Natural killer cell (primary cell): ENCODE data around the gene TMEM120B. TPM values are rescaled to one million over a fixed set of nuclear protein-coding genes. Genes with fewer than 3 reads are reported as not detected.
A peak's percentile ranks its signal among the peaks of the same experiment; 100 is the strongest.

Experiments used
- ATAC-seq, 3 donors: fragments of 150-1000 bp in 2 of 3; fragments of 200-7000 bp in 1 of 3; cut with Tn5 transposase; 1 replicate in 1 of 3; 2 replicates in 2 of 3; pipeline ENCODE4 v1.10.0; 2021; ENCODE audit warnings: mild to moderate bottlenecking in 2 of 3, moderate library complexity in 2 of 3
- DNase-seq, 2 donors: peaks; one replicate each; pipeline versions ENCODE4 v3.0.0 to v3.0.0-alpha.2; 2013 to 2021; ENCODE audit warnings: mixed read lengths in 1 of 2
- H3K27ac ChIP-seq: one replicate; pipeline ENCODE4 v1.5.1; 2013; ENCODE audit warnings: mild to moderate bottlenecking, low read length
- H3K27me3 ChIP-seq: one replicate; pipeline ENCODE4 v1.6.1; 2013; ENCODE audit warnings: low read length; ENCODE audit not compliant: control insufficient read depth, insufficient read depth
- H3K36me3 ChIP-seq: one replicate; pipeline ENCODE4 v1.6.1; 2013; ENCODE audit warnings: low read length; ENCODE audit not compliant: control insufficient read depth, insufficient read depth
- H3K4me1 ChIP-seq: one replicate; pipeline ENCODE4 v1.6.1; 2013; ENCODE audit warnings: low read length; ENCODE audit not compliant: control insufficient read depth, insufficient read depth
- H3K4me3 ChIP-seq: one replicate; pipeline ENCODE4 v1.5.1; 2013; ENCODE audit warnings: low read length
- H3K9me3 ChIP-seq: one replicate; pipeline ENCODE4 v1.6.1; 2013; ENCODE audit warnings: low read length; ENCODE audit not compliant: control insufficient read depth, insufficient read depth
- H3K27ac Mint-ChIP-seq, 2 donors: one replicate each; pipeline ENCODE4 v1.8.0; 2022; ENCODE audit warnings: mild to moderate bottlenecking in 2 of 2, mixed read lengths in 2 of 2, moderate library complexity in 1 of 2
- H3K27me3 Mint-ChIP-seq, 2 donors: one replicate each; pipeline ENCODE4 v1.8.0; 2022; ENCODE audit warnings: low read depth in 2 of 2, mixed read lengths in 2 of 2
- H3K36me3 Mint-ChIP-seq: one replicate; pipeline ENCODE4 v1.8.0; 2022; ENCODE audit warnings: mixed read lengths
- H3K4me1 Mint-ChIP-seq, 2 donors: one replicate each; pipeline ENCODE4 v1.8.0; 2022; ENCODE audit warnings: mixed read lengths in 2 of 2
- H3K4me3 Mint-ChIP-seq: one replicate; pipeline ENCODE4 v1.8.0; 2022; ENCODE audit warnings: mild to moderate bottlenecking, moderate library complexity, mixed read lengths
- H3K9me3 Mint-ChIP-seq, 2 donors: one replicate each; pipeline ENCODE4 v1.8.0; 2022; ENCODE audit warnings: mixed read lengths in 2 of 2
- CTCF ChIP-seq: fragments of 200-600 bp; IDR thresholded peaks from one replicate; pipeline ENCODE4 v1.8.0; 2022; ENCODE audit warnings: antibody characterized with exemption
- WGBS: methylation state at CpG from one replicate; pipeline ENCODE4 v1.1.7; 2013; ENCODE audit warnings: missing lambda C conversion rate; ENCODE audit not compliant: insufficient coverage; 5-methylcytosine and 5-hydroxymethylcytosine counted together
- intact Hi-C: fragments of 100-400 bp; cut with micrococcal nuclease; formaldehyde crosslinking; loops from one replicate; pipeline ENCODE4 v1.14.2; 2022
- total RNA-seq, 4 donors: library from RNA; stranded (reverse); fragments of 120-200 nt in 1 of 4; gene quantifications; one replicate each; pipeline versions ENCODE4 v1.2.3 to v1.2.4, GENCODE V29; 2013 to 2022

The TMEM120B gene
- total RNA-seq, 3 donors from 2014 or later (not counting 1 experiment from before 2014, with no cell fraction given), result 6.3 to 8.4 (median 7.9) TPM

DNA sequence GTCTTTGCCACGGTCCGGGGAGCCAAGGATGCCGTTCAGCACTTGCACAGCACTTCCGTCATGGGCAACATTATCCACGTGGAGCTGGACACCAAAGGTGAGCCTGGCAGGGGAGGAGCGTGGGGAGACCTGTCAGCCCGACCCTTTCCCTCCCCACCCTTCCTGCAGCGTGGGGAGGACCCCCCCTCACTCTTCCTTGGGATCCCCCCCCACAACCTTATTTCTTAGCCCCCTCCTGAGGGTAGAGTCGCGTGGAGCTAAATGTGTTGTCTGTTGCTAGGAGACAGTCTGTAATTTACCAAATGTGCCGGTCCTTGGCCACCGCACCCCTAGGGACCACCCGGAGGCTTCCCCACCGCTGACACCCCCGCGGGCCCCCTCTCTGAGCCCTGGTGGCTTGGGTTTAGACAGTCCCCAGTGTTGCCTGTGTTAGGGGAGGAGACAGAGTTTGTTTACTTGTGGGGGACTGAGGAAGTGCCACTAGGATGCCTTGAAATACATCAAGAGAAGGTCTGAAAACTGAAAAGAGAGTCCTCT lies 93.5 kb downstream of the TMEM120B start:
- peaks cover 52% of the 10 kb centered on the region for H3K4me1 ChIP-seq
- DNase-seq (peak in 1 of 2 donors; percentile 62), ATAC-seq (peak in 1 of 3 donors; percentile 17)
- no peak for TF ChIP-seq CTCF
- intact Hi-C loops, result no loop called here
- WGBS, result 9% methylated on average over 15 of the region's 16 CpGs
- peaks cover 33 to 55% of the 10 kb centered on the region in 2 donors for H3K4me1 Mint-ChIP-seq
- H3K36me3 ChIP-seq, result peaks cover 48% of the 10 kb centered on the region
- no peaks in the 10 kb centered on the region for H3K27me3 ChIP-seq
- H3K4me3 ChIP-seq, result peak overlapping the region; percentile 31
- no peaks in the 10 kb centered on the region for H3K9me3 Mint-ChIP-seq
- no peaks in the 10 kb centered on the region for H3K36me3 Mint-ChIP-seq
- H3K27ac Mint-ChIP-seq, result peak overlapping the region; percentile 89 to 90
- no peaks in the 10 kb centered on the region for H3K27me3 Mint-ChIP-seq
- H3K27ac ChIP-seq, result peak overlapping the region; percentile 63
- H3K4me3 Mint-ChIP-seq, result peak overlapping the region; percentile 90
- H3K9me3 ChIP-seq, result no peaks in the 10 kb centered on the region

GRCh38 chr12:121806546-121807423 lies 94.2 kb downstream of the TMEM120B start:
- H3K36me3 ChIP-seq, result peaks cover 53% of the 10 kb centered on the region
- H3K4me1 Mint-ChIP-seq, result peaks cover 29 to 55% of the 10 kb centered on the region in 2 donors
- peak overlapping the region; percentile 31 for H3K4me3 ChIP-seq
- no peaks in the 10 kb centered on the region for H3K27me3 Mint-ChIP-seq
- H3K27ac ChIP-seq, result peak overlapping the region; percentile 63
- intact Hi-C loops, result no loop called here
- H3K4me3 Mint-ChIP-seq, result peak overlapping the region; percentile 90
- ATAC-seq, result no peak
- H3K27ac Mint-ChIP-seq, result peak overlapping the region; percentile 89 to 90
- H3K4me1 ChIP-seq, result peaks cover 52% of the 10 kb centered on the region
- H3K36me3 Mint-ChIP-seq, result no peaks in the 10 kb centered on the region
- 66% methylated on average over 19 of the region's 21 CpGs for WGBS
- no peak for TF ChIP-seq CTCF
- DNase-seq, result no peak
- H3K27me3 ChIP-seq, result no peaks in the 10 kb centered on the region
- H3K9me3 ChIP-seq, result no peaks in the 10 kb centered on the region
- no peaks in the 10 kb centered on the region for H3K9me3 Mint-ChIP-seq

- H3K4me1 Mint-ChIP-seq, result peaks cover 25 to 53% of the 10 kb centered on the region in 2 donors
- TF ChIP-seq CTCF, result no peak
- Histone ChIP-seq H3K4me1 (peaks cover 61% of the 10 kb centered on the region), H3K27ac (no peak overlapping the region), H3K36me3 (peaks cover 53% of the 10 kb centered on the region), H3K4me3 (no peak overlapping the region), H3K9me3 (no peaks in the 10 kb centered on the region), H3K27me3 (no peaks in the 10 kb centered on the region)
- H3K27me3 Mint-ChIP-seq, result no peaks in the 10 kb centered on the region
- H3K36me3 Mint-ChIP-seq, result no peaks in the 10 kb centered on the region
- no peak overlapping the region for H3K27ac Mint-ChIP-seq
- no peak for DNase-seq
- intact Hi-C loops, result no loop called here
- ATAC-seq, result no peak
- H3K4me3 Mint-ChIP-seq, result no peak overlapping the region
- WGBS, result 79% methylated on average over 14 of the region's 14 CpGs
- H3K9me3 Mint-ChIP-seq, result no peaks in the 10 kb centered on the region
Measured at GRCh38 chr12:121807642-121808347, 95.2 kb downstream of the TMEM120B start.
